HepG2 (cell line): ENCODE results near the gene KCNQ5.

Source experiments
- CBFB ChIP-seq: sonication (generic); formaldehyde crosslinking; IDR thresholded peaks from 2 replicates; pipeline ENCODE4 v1.4.0; 2020; ENCODE audit warnings: missing genetic modification reagents
- CTCF ChIP-seq: sonication (generic); formaldehyde crosslinking; IDR thresholded peaks from 2 replicates; pipeline ENCODE4 v1.5.0; 2020; ENCODE audit warnings: mild to moderate bottlenecking, missing genetic modification reagents, moderate library complexity
- ERF ChIP-seq: IDR thresholded peaks from 2 replicates; pipeline ENCODE4 v1.6.1; 2018; ENCODE audit warnings: missing biosample characterization, missing genetic modification reagents
- EZH2 ChIP-seq: conservative IDR thresholded peaks from 2 replicates; pipeline ENCODE4 v1.6.1; 2012; ENCODE audit warnings: mild to moderate bottlenecking, low read depth, low read length, moderate library complexity
- FOXM1 ChIP-seq: sonication (generic); formaldehyde crosslinking; IDR thresholded peaks from 2 replicates; pipeline ENCODE4 v1.5.0; 2020; ENCODE audit warnings: missing genetic modification reagents
- KDM1A ChIP-seq: IDR thresholded peaks from 2 replicates; pipeline ENCODE4 v1.6.1; 2016; ENCODE audit warnings: missing compliant biosample characterization
- MIER3 ChIP-seq: IDR thresholded peaks from 2 replicates; pipeline ENCODE4 v1.6.1; 2016; ENCODE audit warnings: missing compliant biosample characterization, borderline replicate concordance
- MLX ChIP-seq: IDR thresholded peaks from 2 replicates; pipeline ENCODE4 v1.6.1; 2016
- NFIC ChIP-seq: IDR thresholded peaks from 2 replicates; pipeline ENCODE4 v1.6.1; 2012; ENCODE audit warnings: mild to moderate bottlenecking, low read length, inconsistent platforms
- PBX3 ChIP-seq: sonication (generic); formaldehyde crosslinking; IDR thresholded peaks from 2 replicates; pipeline ENCODE4 v1.8.1; 2023; ENCODE audit warnings: missing genetic modification reagents, inconsistent platforms, borderline replicate concordance
- YEATS4 ChIP-seq: sonication (generic); formaldehyde crosslinking; IDR thresholded peaks from 2 replicates; pipeline ENCODE4 v1.4.0; 2020; ENCODE audit warnings: missing genetic modification reagents, borderline replicate concordance
- ZNF543 ChIP-seq: sonication (generic); formaldehyde crosslinking; IDR thresholded peaks from 2 replicates; pipeline ENCODE4 v1.4.0; 2020; ENCODE audit warnings: mild to moderate bottlenecking, missing genetic modification reagents

- TF ChIP-seq CTCF (CRISPR knock-in tag) (no peak), MLX (CRISPR knock-in tag) (no peak), EZH2 (no peak), ZNF543 (no peak), CBFB (CRISPR knock-in tag) (no peak), MIER3 (CRISPR knock-in tag) (no peak), ERF (CRISPR knock-in tag) (no peak), NFIC (no peak), KDM1A (CRISPR knock-in tag) (no peak), PBX3 (CRISPR knock-in tag) (no peak), FOXM1 (no peak), YEATS4 (no peak)
Measured at GRCh38 chr6:73143551-73143950, 521.7 kb downstream of the KCNQ5 start.
